ENCODE measurements around the gene GUCA2A. TPM values are rescaled to one million over a fixed set of nuclear protein-coding genes. Genes with fewer than 3 reads are reported as not detected.

GUCA2A gene
- total RNA-seq, 1 experiment from 2014 or later, result not detected

DNA sequence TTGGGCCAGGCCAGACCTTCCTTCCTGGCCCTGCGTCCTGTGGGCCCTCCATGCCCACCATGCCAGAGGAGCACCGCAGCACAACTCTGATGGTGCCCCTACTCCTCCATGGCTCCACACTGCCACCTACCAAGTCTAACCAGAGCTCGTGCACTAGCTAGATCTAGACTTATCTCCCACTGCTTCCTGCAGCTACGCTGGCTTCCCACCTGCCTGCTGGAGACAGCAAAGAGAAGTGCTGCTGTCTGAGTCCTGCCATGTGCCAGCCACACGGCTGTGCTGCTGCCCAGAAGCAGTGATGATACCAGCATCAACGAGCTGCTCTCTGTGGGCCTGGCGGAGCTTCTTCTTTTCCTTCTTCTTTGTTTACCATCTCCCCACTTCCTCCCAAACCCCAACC, 6.9 kb downstream of the GUCA2A start:
- in situ Hi-C loops (cut with HindIII; ENCODE audit: low pct_unique_long_range_greater_than_20kb, low sequenced_read_pairs) (no loop called here), intact Hi-C loops (cut with micrococcal nuclease; ENCODE audit: unreplicated experiment) (no loop called here)
- ChIA-PET CTCF (no interaction called here), POLR2A (no interaction called here)
- Histone ChIP-seq H3K4me1 (ENCODE audit: control insufficient read depth, insufficient read depth, low read length) (no peaks in the 10 kb centered on the region), H3K36me3 (ENCODE audit: control insufficient read depth, insufficient read depth, low read length) (no peaks in the 10 kb centered on the region), H3K9me3 (ENCODE audit: control insufficient read depth, insufficient read depth, low read depth, low read length) (peaks cover 3% of the 10 kb centered on the region; the same call in 1 of the 2 replicates), H3K27me3 (ENCODE audit: control insufficient read depth, insufficient read depth, low read length) (no peaks in the 10 kb centered on the region), H3K27ac (ENCODE audit: low read length) (no peak overlapping the region), H3K4me3 (ENCODE audit: low read depth in 2 of 2, low read length in 2 of 2) (no peak overlapping the region)
- TF ChIP-seq, protein P1, sequence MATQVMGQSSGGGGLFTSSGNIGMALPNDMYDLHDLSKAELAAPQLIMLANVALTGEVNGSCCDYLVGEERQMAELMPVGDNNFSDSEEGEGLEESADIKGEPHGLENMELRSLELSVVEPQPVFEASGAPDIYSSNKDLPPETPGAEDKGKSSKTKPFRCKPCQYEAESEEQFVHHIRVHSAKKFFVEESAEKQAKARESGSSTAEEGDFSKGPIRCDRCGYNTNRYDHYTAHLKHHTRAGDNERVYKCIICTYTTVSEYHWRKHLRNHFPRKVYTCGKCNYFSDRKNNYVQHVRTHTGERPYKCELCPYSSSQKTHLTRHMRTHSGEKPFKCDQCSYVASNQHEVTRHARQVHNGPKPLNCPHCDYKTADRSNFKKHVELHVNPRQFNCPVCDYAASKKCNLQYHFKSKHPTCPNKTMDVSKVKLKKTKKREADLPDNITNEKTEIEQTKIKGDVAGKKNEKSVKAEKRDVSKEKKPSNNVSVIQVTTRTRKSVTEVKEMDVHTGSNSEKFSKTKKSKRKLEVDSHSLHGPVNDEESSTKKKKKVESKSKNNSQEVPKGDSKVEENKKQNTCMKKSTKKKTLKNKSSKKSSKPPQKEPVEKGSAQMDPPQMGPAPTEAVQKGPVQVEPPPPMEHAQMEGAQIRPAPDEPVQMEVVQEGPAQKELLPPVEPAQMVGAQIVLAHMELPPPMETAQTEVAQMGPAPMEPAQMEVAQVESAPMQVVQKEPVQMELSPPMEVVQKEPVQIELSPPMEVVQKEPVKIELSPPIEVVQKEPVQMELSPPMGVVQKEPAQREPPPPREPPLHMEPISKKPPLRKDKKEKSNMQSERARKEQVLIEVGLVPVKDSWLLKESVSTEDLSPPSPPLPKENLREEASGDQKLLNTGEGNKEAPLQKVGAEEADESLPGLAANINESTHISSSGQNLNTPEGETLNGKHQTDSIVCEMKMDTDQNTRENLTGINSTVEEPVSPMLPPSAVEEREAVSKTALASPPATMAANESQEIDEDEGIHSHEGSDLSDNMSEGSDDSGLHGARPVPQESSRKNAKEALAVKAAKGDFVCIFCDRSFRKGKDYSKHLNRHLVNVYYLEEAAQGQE (IDR thresholded peaks at IDR 0.05; ENCODE audit: insufficient read depth in 1 of 2, low read depth in 2 of 2, low read length in 1 of 2), result no peak
- TF ChIP-seq SIN3A (IDR thresholded peaks at IDR 0.05; ENCODE audit: borderline replicate concordance, insufficient read depth, low read depth, low read length) (no peak), POLR2AphosphoS5 (IDR thresholded peaks at IDR 0.05; ENCODE audit: low read depth, low read length) (no peak), TCF7L2 (IDR thresholded peaks at IDR 0.05; ENCODE audit: low read depth, low read length) (no peak)
- TF ChIP-seq, protein P2, sequence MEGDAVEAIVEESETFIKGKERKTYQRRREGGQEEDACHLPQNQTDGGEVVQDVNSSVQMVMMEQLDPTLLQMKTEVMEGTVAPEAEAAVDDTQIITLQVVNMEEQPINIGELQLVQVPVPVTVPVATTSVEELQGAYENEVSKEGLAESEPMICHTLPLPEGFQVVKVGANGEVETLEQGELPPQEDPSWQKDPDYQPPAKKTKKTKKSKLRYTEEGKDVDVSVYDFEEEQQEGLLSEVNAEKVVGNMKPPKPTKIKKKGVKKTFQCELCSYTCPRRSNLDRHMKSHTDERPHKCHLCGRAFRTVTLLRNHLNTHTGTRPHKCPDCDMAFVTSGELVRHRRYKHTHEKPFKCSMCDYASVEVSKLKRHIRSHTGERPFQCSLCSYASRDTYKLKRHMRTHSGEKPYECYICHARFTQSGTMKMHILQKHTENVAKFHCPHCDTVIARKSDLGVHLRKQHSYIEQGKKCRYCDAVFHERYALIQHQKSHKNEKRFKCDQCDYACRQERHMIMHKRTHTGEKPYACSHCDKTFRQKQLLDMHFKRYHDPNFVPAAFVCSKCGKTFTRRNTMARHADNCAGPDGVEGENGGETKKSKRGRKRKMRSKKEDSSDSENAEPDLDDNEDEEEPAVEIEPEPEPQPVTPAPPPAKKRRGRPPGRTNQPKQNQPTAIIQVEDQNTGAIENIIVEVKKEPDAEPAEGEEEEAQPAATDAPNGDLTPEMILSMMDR (IDR thresholded peaks at IDR 0.05), result no peak; the same call in 1 of the 2 replicates
- ATAC-seq, result peak; percentile 71; the same call in 1 of the 2 replicates
- no TSS peak for BruUV-seq (replicated peaks)
- no peak for DNase-seq (ENCODE audit: low read depth, low spot score)

DNA sequence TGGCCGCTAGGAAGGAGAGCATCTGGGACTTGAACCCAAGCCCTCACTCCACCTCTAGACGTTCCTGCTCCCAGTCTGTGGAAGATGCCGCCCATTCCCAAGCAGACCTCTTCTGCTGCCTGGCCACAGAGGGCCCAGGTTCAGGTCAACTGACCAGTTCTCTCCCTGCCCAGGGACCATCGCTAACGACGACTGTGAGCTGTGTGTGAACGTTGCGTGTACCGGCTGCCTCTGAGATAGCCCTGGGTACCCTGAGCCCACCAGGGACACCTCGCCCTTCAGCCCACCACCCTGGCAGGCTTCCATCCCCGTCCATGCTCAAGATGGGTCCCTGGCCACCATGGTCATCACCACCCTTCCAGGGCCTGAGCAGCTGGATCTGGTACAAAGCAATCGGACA, 9.2 kb downstream of the GUCA2A start:
- intact Hi-C loops (cut with micrococcal nuclease; ENCODE audit: unreplicated experiment), result no loop called here
- no peak for DNase-seq (ENCODE audit: low read depth, low spot score)

More for the DNA sequence above, 9.2 kb downstream of the GUCA2A start:
- TF ChIP-seq TCF7L2 (IDR thresholded peaks at IDR 0.05; ENCODE audit: low read depth, low read length) (no peak), SIN3A (IDR thresholded peaks at IDR 0.05; ENCODE audit: borderline replicate concordance, insufficient read depth, low read depth, low read length) (no peak), POLR2AphosphoS5 (IDR thresholded peaks at IDR 0.05; ENCODE audit: low read depth, low read length) (no peak)
- TF ChIP-seq, protein P1 (IDR thresholded peaks at IDR 0.05; ENCODE audit: insufficient read depth in 1 of 2, low read depth in 2 of 2, low read length in 1 of 2), result no peak
- TF ChIP-seq, protein P2 (IDR thresholded peaks at IDR 0.05), result no peak
- H3K27me3 ChIP-seq (ENCODE audit: control insufficient read depth, insufficient read depth, low read length), result no peaks in the 10 kb centered on the region
- POLR2A ChIA-PET, result interaction anchor here (0.6 kb wide), 1 partner anchor 264 kb away, joined by 3 read pairs; no protein-coding TSS in a partner anchor
- in situ Hi-C loops (cut with HindIII; ENCODE audit: low pct_unique_long_range_greater_than_20kb, low sequenced_read_pairs), result no loop called here
- no peak; the same call in 1 of the 2 replicates for ATAC-seq
- no peaks in the 10 kb centered on the region for H3K9me3 ChIP-seq (ENCODE audit: control insufficient read depth, insufficient read depth, low read depth, low read length)
- H3K4me1 ChIP-seq (ENCODE audit: control insufficient read depth, insufficient read depth, low read length), result no peaks in the 10 kb centered on the region
- no TSS peak for BruUV-seq (replicated peaks)
- CTCF ChIA-PET, result interaction anchor here (0.5 kb wide), 1 partner anchor 127 kb away, joined by 3 read pairs; no protein-coding TSS in a partner anchor
- no peak overlapping the region for H3K27ac ChIP-seq (ENCODE audit: low read length)
- no peak overlapping the region for H3K4me3 ChIP-seq (ENCODE audit: low read depth in 2 of 2, low read length in 2 of 2)
- H3K36me3 ChIP-seq (ENCODE audit: control insufficient read depth, insufficient read depth, low read length), result no peaks in the 10 kb centered on the region

Measured in Panc1 (cell line).